Mesothelial cell of epicardium (in vitro differentiated cells): ENCODE results near the gene BANF1. TPM values are rescaled to one million over a fixed set of nuclear protein-coding genes. Genes with fewer than 3 reads are reported as not detected.

Experiments used
- DNase-seq, 2 experiments: peaks; one replicate each; pipeline ENCODE4 v3.0.0; 2021; ENCODE audit warnings: low spot score in 2 of 2; ENCODE audit not compliant: unreplicated experiment in 2 of 2
- H3K27ac Mint-ChIP-seq: 2 replicates; pipeline ENCODE4 v1.8.0; 2021; ENCODE audit warnings: mixed read lengths
- H3K27me3 Mint-ChIP-seq: 2 replicates; pipeline ENCODE4 v1.8.0; 2021; ENCODE audit warnings: low read depth, mixed read lengths
- H3K36me3 Mint-ChIP-seq: 2 replicates; pipeline ENCODE4 v1.8.0; 2021; ENCODE audit warnings: mixed read lengths
- H3K4me1 Mint-ChIP-seq: 2 replicates; pipeline ENCODE4 v1.8.0; 2021; ENCODE audit warnings: mixed read lengths
- H3K4me3 Mint-ChIP-seq: 2 replicates; pipeline ENCODE4 v1.8.0; 2021; ENCODE audit warnings: mild to moderate bottlenecking, moderate library complexity, mixed read lengths
- H3K9me3 Mint-ChIP-seq: 2 replicates; pipeline ENCODE4 v1.8.0; 2021; ENCODE audit warnings: mixed read lengths
- total RNA-seq: library from RNA; stranded (reverse); gene quantifications from 3 replicates; pipeline ENCODE4 v1.2.1, GENCODE V29; 2021
- TF ChIP-seq, protein P1 (sequence below): fragments of 200-600 bp; sonication (generic); IDR thresholded peaks from one replicate; pipeline ENCODE4 v1.5.0; 2021; ENCODE audit warnings: antibody characterized with exemption; ENCODE audit not compliant: unreplicated experiment

Gene BANF1
- total RNA-seq, 1 donor from 2014 or later = 170 TPM

- no peak overlapping the region for H3K27ac Mint-ChIP-seq
- H3K36me3 Mint-ChIP-seq = no peaks in the 10 kb centered on the region
- H3K9me3 Mint-ChIP-seq = no peaks in the 10 kb centered on the region
- H3K4me1 Mint-ChIP-seq = no peaks in the 10 kb centered on the region
- H3K27me3 Mint-ChIP-seq = peaks cover 2% of the 10 kb centered on the region
- DNase-seq = no peak
- H3K4me3 Mint-ChIP-seq = no peak overlapping the region
- TF ChIP-seq, protein P1, sequence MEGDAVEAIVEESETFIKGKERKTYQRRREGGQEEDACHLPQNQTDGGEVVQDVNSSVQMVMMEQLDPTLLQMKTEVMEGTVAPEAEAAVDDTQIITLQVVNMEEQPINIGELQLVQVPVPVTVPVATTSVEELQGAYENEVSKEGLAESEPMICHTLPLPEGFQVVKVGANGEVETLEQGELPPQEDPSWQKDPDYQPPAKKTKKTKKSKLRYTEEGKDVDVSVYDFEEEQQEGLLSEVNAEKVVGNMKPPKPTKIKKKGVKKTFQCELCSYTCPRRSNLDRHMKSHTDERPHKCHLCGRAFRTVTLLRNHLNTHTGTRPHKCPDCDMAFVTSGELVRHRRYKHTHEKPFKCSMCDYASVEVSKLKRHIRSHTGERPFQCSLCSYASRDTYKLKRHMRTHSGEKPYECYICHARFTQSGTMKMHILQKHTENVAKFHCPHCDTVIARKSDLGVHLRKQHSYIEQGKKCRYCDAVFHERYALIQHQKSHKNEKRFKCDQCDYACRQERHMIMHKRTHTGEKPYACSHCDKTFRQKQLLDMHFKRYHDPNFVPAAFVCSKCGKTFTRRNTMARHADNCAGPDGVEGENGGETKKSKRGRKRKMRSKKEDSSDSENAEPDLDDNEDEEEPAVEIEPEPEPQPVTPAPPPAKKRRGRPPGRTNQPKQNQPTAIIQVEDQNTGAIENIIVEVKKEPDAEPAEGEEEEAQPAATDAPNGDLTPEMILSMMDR = no peak
These were observed 9.0 kb downstream of the BANF1 start for GRCh38 chr11:66011239-66011784.

GRCh38 chr11:66011785-66012303 lies 9.5 kb downstream of the BANF1 start, which contains the start of gene CST6:
Gene CST6 (plus strand): TSS chr11:66012008. CDS start chr11:66012045, 37 bp downstream.
- Mint-ChIP-seq H3K4me3 (no peak within 1 kb of the TSS), H3K27me3 (peaks cover 2% of the 10 kb centered on the region), H3K27ac (no peak within 1 kb of the TSS), H3K36me3 (no peaks in the 10 kb centered on the region), H3K9me3 (no peaks in the 10 kb centered on the region), H3K4me1 (no peaks in the 10 kb centered on the region)
- TF ChIP-seq, protein P1 = no peak
- no peak for DNase-seq

GRCh38 chr11:66012371-66012945 lies 10.2 kb downstream of the BANF1 start:
- Mint-ChIP-seq H3K4me3 (no peak overlapping the region), H3K4me1 (no peaks in the 10 kb centered on the region), H3K27me3 (peaks cover 2% of the 10 kb centered on the region), H3K27ac (no peak overlapping the region), H3K36me3 (no peaks in the 10 kb centered on the region), H3K9me3 (no peaks in the 10 kb centered on the region)
- TF ChIP-seq, protein P1 = no peak
- DNase-seq = no peak

DNA sequence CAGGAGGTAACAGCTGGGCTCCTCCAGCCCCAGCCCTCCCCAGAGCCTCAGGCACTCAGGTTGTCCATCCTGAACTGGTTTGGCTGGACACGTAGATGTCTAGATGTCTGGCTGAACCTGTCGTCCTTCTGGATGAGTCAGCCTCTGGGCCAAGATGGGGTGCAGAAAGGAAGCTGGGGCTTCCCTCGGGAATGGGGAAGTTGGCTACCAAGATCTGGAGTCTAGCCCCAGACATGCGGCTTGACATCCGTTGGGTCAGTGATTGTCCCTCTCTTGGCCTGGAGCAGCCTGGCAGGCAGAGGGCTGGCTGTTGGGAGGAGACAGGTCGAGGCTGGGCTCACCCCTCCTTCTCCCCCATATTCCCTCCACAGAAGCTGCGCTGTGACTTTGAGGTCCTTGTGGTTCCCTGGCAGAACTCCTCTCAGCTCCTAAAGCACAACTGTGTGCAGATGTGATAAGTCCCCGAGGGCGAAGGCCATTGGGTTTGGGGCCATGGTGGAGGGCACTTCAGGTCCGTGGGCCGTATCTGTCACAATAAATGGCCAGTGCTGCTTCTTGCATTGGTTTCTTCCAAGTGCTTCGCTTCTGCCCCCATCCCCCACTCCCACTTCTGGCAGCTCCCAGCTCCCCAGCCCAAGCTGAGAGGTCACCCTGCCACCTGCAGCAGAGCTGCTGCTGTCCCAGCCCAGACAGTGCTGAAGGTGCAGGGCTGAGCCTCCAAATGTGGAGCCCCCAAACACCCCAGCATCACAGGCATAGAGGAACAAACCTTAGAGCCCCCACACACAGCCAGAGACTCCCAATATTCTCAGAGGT lies 10.9 kb downstream of the BANF1 start:
- DNase-seq = no peak

DNA sequence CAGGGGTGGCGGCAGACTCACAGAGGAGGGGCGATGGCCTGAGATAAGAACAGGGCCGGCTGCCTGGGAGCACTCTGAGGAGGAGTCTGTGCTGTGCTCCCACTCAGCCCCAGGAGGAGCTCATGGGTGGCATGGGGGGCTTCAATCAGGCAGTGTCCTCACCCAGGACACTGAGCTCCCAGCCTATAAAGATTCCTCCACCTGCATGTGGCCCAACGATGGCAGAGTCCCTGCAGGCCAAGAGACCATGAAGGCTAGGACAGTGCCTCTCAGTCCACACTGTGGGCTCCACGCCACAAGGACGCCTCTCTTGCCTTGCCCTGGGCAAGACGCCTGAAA lies 11.4 kb downstream of the BANF1 start:
- no peak for DNase-seq
- no peaks in the 10 kb centered on the region for H3K9me3 Mint-ChIP-seq
- no peaks in the 10 kb centered on the region for H3K4me1 Mint-ChIP-seq
- peaks cover 2% of the 10 kb centered on the region for H3K27me3 Mint-ChIP-seq
- TF ChIP-seq, protein P1 = no peak
- H3K4me3 Mint-ChIP-seq = no peak overlapping the region
- no peaks in the 10 kb centered on the region for H3K36me3 Mint-ChIP-seq
- no peak overlapping the region for H3K27ac Mint-ChIP-seq

More for the DNA sequence above, 10.9 kb downstream of the BANF1 start:
- Mint-ChIP-seq H3K9me3 (no peaks in the 10 kb centered on the region), H3K27me3 (peaks cover 2% of the 10 kb centered on the region), H3K36me3 (no peaks in the 10 kb centered on the region), H3K27ac (no peak overlapping the region), H3K4me1 (no peaks in the 10 kb centered on the region), H3K4me3 (no peak overlapping the region)
- TF ChIP-seq, protein P1 = no peak
